ENCODE data around the gene SYCP2.

The SYCP2 gene

DNA sequence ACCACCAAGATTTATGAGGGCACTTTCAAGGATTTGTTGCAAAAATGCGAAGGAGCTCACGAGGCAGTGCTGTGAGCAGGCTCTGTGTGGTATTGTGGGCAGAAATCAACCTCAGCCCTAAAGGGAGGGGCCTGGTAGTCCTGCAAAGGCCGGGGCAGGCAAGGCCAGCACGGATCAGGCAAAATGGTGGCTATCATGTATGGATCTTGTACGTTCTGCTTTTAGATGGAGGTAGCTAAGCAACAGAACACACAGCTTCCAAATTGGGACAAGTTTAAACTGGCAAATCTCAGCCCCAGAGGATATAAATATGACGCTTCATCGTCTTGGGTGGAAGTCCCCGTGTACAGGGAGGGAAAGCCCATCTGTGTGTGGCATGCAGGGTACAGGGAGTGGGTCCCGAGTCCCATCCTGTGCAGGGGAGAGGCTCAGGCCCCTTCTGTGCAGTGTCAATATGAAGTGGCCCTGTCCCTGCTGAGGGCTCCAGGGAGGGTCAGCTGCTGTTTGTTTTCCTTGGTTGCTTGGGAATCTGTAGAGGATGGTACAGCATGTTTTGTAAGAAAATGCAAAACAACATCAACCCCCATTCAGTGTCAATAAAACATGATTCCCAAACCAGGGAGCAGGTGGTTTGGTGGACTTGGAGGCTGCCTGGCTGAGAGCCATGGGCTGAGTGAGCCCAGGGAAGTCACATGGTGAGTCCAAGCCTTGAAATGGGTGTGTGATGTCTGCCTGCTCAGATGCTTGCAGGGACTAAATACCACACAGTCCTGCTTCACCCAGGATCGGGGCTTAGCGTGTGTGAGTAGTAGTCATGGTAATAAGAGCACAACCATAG, 113.0 kb downstream of the SYCP2 start:
- no peak for DNase-seq

DNA sequence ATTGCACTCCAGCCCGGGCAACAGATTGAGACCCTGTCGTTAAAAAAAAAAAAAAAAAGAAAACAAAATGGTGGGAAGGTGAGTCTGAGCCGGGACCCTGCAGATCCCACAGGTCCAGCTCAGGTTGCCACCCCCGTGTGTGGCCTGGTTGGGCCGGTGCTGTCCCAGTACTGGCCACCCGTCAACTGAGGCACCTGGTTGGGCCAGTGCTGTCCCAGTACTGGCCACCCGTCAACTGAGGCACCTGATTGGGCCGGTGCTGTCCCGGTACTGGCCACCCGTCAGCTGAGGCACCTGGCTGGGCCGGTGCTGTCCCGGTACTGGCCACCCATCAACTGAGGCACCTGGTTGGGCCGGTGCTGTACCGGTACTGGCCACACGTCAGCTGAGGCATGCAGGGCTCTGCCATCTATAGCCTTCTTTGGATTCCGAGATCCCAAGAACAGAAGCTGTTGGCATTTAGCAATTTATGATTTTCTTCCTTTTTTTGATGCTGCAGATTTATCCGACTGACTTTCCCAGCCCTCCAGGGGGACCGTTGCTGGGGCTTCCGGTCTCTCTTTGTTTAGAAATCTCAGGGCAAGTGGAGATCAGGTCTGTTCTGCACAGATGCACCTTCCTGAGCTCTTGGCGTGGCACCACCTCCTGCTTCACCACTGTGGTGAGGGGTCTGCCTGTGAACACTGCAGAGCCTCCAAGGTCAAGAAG, 113.8 kb downstream of the SYCP2 start:
- DNase-seq: no peak

DNA sequence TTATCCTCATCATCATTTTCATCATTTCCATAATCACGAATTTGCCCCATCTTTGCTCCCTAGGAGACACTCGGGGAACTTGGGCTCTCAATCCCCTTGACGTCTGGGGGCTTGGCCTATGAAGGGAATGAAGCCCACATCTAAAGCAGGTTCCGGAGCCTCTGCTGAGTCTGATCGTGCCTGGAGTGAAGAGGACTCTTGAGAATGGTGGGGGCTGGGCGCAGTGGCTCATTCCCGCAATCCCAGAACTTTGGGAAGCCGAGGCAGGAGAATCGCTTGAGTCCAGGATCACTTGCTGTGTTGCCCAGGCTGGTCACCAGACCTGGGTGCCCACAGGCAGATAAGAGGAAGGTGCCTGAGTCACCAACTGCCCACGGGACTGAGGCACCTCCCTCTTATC, 114.5 kb downstream of the SYCP2 start:
- no peak for DNase-seq

DNA sequence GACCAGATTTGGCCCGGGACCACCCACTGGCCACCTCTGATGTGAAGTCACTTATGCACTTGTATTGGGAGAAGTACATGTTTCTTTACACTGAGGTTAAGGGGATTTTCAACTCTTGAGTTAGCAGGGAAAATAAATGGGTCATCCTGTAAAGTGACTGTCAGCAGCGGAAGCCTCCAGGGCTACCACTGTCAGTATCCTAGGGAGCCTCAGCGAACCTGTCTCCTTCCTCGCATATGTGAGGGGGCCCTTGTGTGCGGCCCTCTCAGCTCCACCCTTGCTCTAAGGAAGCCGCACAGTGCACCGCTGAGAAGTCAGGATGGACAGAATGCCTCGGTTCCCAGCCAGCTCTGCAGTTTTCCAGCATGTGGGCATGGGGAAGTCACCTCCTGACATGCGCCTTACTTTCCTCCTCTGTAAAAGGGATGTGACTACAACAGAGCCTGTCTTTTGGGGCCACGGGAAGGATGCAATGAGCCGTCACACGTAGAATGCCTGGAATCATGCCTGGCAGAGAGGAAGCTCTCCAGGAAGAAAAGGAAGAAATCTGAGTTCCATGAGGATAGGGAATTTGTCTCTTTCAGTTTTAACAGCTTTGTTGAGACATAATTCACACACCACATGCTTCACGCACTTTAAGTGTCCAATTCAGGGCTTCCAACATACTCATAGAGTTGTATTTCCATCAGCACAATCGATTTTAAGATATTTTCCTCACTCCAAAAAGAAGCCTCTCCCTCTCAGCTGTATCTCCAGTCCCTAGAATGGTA, 115.4 kb downstream of the SYCP2 start:
- no peak for DNase-seq

DNA sequence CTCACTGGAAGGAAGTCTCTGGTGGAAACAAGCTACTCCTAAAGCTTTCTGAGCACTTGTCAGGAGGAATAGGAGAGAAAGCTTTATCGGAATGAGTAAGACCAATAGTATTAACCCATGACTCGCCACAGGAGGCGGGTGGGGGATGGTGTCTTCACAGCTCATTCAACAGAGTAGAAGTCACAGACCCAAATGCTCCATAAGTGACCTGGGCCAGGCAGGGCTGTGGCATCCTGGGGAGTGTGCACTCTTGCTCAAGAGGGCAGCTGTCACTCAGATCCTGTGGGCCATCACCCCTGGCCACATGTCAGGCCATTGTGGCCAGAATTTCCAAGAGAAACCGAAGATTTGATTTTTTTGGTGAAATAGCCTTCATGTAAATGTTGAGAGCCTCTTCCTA, 116.0 kb downstream of the SYCP2 start:
- no peak for DNase-seq

DNA sequence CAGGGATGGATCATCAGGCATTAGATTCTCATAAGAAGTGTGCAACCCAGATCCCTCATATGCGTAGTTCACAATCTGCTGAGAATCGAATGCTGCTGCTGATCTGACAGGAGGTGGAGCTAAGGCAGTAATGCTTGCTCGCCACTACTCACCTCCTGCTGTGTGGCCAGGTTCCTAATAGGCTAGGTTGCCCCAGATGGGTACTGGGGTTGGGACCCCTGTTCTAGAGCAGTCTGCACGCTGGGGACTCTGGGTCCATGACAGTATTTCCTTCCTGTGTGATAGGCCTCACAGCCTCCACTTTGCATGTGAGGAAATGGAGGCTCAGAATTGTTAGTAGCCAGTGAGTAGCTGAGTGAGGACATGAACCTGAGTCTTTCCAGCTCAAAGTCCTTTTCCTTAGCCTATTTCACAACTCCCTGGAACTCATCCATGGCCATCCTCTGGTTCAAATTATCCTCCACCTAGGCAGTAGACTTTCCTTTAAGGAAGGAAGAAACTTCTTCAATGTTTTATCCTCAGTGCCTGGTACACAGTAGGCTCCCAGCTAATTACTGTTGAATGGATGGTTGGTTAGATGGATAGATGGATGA, 117.2 kb downstream of the SYCP2 start:
- no peak for DNase-seq

DNA sequence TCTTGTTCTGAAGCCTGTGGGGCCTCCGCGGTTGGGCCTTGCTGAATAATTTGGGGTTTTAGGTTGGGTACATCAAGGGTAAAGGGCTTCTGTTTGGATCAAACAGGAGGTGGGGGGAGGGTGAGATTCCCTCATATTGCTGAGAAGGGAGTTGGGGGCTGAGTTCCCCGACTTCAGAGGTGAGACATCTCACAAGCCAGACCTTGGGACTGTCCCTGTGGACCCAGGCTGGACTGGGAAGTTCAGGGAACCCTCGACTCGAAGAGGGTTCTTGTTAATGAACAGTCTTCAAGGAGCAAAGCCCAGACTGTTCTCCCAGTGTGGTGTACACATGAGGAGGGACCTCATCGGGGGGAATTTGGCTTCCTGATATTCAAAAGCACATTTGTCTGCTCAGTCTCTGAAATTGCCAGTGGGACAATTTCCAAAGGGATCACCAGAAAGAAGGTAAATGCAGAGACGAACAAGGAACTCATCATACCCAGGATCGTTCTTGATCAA, 118.5 kb downstream of the SYCP2 start:
- DNase-seq: no peak

DNA sequence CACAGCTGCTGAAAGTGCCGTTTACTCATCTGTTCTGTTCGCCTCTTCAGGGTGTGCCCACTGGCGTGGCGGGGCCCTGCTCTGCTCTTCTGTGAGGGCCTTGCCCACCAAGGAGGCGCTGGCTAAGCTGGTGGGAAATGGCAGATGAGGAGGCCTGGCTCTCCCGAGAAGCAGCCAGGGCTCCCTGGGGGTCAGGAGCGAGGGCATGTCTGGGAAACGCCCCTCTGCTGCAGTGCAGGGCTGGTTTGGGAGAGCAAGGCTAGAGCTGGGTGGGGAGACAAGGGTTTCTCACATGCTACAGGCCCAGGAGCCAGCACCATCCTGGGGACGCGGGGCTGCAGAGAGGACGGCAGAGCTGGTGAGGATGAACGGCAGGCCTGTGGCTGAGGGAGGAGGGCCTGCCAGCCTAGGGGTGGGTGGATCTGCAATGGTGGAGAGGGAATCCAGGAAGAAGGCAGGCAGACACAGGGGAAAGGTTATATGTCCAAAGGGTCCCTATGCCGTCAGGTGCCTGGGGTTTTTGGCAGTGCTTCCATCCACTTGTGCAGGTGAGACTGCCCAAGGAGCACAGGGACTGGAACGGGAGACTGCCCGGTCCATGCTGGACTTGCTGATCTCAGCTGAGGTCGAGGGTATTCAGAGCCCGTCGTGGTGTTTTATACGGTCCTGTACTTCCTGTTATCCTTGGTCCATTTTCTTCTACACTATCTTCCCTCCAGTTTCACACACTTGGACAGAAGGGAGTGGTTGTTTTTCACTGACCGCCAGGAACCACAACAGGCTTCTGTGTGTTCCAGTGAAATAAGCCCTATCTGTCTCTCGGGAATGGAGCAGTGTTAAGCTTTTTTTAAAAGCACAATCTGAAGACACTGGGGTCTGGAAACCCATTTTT, 119.2 kb downstream of the SYCP2 start:
- no peak for DNase-seq
